SK-N-DZ (cell line): Measurements from ENCODE around the gene LTA.

ENCODE experiments used
- DNase-seq: peaks from one replicate; pipeline ENCODE4 v3.0.0-alpha.2; 2015; ENCODE audit warnings: low spot score
- small RNA-seq, 2 experiments: library from RNA; depleted of rRNA; stranded (forward); fragments of <200 nt; gene quantifications; one replicate each; pipeline ENCODE3, GENCODE V24; 2014

The LTA gene

DNA sequence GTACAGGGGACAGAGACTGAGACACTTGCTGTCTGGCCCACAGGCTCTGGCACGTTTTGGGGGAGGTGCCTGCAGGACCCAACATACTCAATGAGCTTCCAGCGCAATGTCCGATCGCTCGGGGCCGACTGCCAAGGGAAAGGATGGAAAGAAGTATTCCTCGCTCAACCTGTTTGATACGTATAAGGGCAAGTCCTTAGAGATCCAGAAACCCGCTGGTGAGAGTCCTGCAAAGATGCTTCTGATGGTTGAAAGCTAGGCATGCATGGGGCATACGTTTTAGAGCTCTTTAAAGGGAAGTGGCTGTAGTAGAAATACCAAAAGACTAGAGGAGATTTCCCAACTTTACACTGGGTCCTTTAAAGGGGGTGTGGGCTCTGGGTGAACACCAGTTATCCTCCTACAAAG is 50.6 kb downstream of the LTA start:
- DNase-seq, result no peak

Small RNAs within 50 kb of the gene (small RNA-seq; reads per million reads assigned to genes)
- 26.9 to 38.1 reads per million in 2 experiments for gene SNORA38
- 21.0 to 611 reads per million in 2 experiments for gene SNORD117
- 0 reads per million in 2 experiments for gene SNORD84
- 0 reads per million in 2 experiments for gene UQCRHP1
